Cardiac muscle cell (in vitro differentiated cells and primary cell): Measurements from ENCODE around the gene NLRP12. TPM values are rescaled to one million over a fixed set of nuclear protein-coding genes. Genes with fewer than 3 reads are reported as not detected.

ENCODE experiments used
- DNase-seq, 2 donors: peaks; one replicate each; pipeline versions ENCODE4 v3.0.0 to v3.0.0-alpha.2; 2010 to 2017; ENCODE audit warnings: low read depth in 1 of 2, low spot score in 1 of 2
- H3K27ac ChIP-seq: fragments of 200-600 bp; sonication (generic); 2 replicates; pipeline ENCODE4 v1.5.1; 2016
- H3K27me3 ChIP-seq: fragments of 200-600 bp; sonication (generic); 2 replicates; pipeline ENCODE4 v1.6.0; 2016; ENCODE audit warnings: control low read depth
- H3K36me3 ChIP-seq: fragments of 200-600 bp; sonication (generic); 2 replicates; pipeline ENCODE4 v1.5.1; 2016; ENCODE audit warnings: control low read depth
- H3K4me1 ChIP-seq: fragments of 200-600 bp; sonication (generic); 2 replicates; pipeline ENCODE4 v1.8.1; 2017; ENCODE audit warnings: low read depth, mild to moderate bottlenecking, mixed run types
- H3K4me3 ChIP-seq: fragments of 200-600 bp; sonication (generic); 2 replicates; pipeline ENCODE4 v1.5.1; 2016; ENCODE audit warnings: mild to moderate bottlenecking
- H3K9me3 ChIP-seq: fragments of 200-600 bp; sonication (generic); 2 replicates; pipeline ENCODE4 v1.5.1; 2017; ENCODE audit warnings: low read depth, mild to moderate bottlenecking, control low read depth
- CTCF ChIP-seq: IDR thresholded peaks from 2 replicates; pipeline ENCODE4 v1.5.1; 2012; ENCODE audit warnings: low read depth, mild to moderate bottlenecking, low read length
- polyA plus RNA-seq: library from polyadenylated mRNA; unstranded; fragments of >200 nt; fragmentation: Nextera tagmentation; extraction: Ambion mirVana; gene quantifications from 2 replicates; pipeline ENCODE4 v1.2.1, GENCODE V29; 2016
- total RNA-seq: library from RNA; depleted of rRNA; stranded (reverse); fragments of >200 nt; gene quantifications from 2 replicates; pipeline ENCODE4 v1.2.3, GENCODE V29; 2016

Gene NLRP12
- total and polyA plus RNA-seq, 2 experiments from 2014 or later, result not detected

GRCh38 chr19:53808710-53809125 is 15.4 kb downstream of the NLRP12 start:
- no peaks in the 10 kb centered on the region for H3K4me1 ChIP-seq
- H3K36me3 ChIP-seq, result no peaks in the 10 kb centered on the region
- H3K27me3 ChIP-seq, result no peaks in the 10 kb centered on the region
- no peak overlapping the region for H3K27ac ChIP-seq
- peak; percentile 74 for TF ChIP-seq CTCF
- peak; percentile 55 to 73 for DNase-seq
- H3K4me3 ChIP-seq, result no peak overlapping the region
- H3K9me3 ChIP-seq, result no peaks in the 10 kb centered on the region

GRCh38 chr19:53801257-53801656 is 22.9 kb downstream of the NLRP12 start:
- H3K27me3 ChIP-seq, result no peaks in the 10 kb centered on the region
- no peak for TF ChIP-seq CTCF
- DNase-seq, result no peak

GRCh38 chr19:53795019-53795418 is 29.1 kb downstream of the NLRP12 start:
- Histone ChIP-seq H3K4me1 (no peaks in the 10 kb centered on the region), H3K27ac (no peak overlapping the region), H3K9me3 (no peaks in the 10 kb centered on the region), H3K27me3 (no peaks in the 10 kb centered on the region), H3K36me3 (no peaks in the 10 kb centered on the region), H3K4me3 (no peak overlapping the region)
- DNase-seq, result no peak
- TF ChIP-seq CTCF, result no peak

More at GRCh38 chr19:53801257-53801656, 22.9 kb downstream of the NLRP12 start:
- Histone ChIP-seq H3K27ac (no peak overlapping the region), H3K4me3 (no peak overlapping the region), H3K9me3 (no peaks in the 10 kb centered on the region), H3K4me1 (no peaks in the 10 kb centered on the region), H3K36me3 (no peaks in the 10 kb centered on the region)

- TF ChIP-seq CTCF, result peak; percentile 100
- no peaks in the 10 kb centered on the region for H3K36me3 ChIP-seq
- no peaks in the 10 kb centered on the region for H3K9me3 ChIP-seq
- no peak overlapping the region for H3K27ac ChIP-seq
- H3K27me3 ChIP-seq, result no peaks in the 10 kb centered on the region
- DNase-seq, result peak; percentile 87 to 94
- H3K4me3 ChIP-seq, result no peak overlapping the region
- H3K4me1 ChIP-seq, result no peaks in the 10 kb centered on the region
Observed at GRCh38 chr19:53792721-53793433, 31.2 kb downstream of the NLRP12 start.

GRCh38 chr19:53789708-53790678 is 34.1 kb downstream of the NLRP12 start:
- no peak overlapping the region for H3K4me3 ChIP-seq
- no peaks in the 10 kb centered on the region for H3K4me1 ChIP-seq
- no peak overlapping the region for H3K27ac ChIP-seq
- H3K27me3 ChIP-seq, result no peaks in the 10 kb centered on the region
- DNase-seq, result no peak
- no peaks in the 10 kb centered on the region for H3K9me3 ChIP-seq
- H3K36me3 ChIP-seq, result no peaks in the 10 kb centered on the region
- TF ChIP-seq CTCF, result no peak
